SIG-M5 (cell line): ENCODE measurements around the gene KRT24.
A peak's percentile ranks its signal among the peaks of the same experiment; 100 is the strongest.

ENCODE experiments used
- DNase-seq: peaks from one replicate; lab custom pipeline; 2025; lab: John Stamatoyannopoulos, UW

Gene KRT24

DNA sequence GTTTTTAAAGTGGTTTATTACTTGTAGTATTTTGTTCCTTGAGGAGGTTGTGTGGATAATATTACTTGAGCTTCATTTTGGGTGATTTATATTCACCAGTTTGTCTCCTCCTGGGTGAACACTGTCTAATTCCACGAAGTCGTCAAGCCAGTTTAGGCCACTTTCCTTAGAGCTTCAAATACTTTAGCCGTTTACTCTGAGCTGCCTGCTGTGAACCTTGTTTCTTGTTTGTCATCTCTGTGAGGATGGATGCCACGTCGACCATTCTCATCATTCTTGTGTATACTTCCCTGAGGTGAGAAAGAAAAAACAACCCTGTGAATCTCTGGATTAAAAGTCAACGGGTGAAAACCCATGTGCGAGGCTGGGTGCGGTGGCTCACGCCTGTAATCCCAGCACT is 9.0 kb downstream of the KRT24 start:
- no peak for DNase-seq

DNA sequence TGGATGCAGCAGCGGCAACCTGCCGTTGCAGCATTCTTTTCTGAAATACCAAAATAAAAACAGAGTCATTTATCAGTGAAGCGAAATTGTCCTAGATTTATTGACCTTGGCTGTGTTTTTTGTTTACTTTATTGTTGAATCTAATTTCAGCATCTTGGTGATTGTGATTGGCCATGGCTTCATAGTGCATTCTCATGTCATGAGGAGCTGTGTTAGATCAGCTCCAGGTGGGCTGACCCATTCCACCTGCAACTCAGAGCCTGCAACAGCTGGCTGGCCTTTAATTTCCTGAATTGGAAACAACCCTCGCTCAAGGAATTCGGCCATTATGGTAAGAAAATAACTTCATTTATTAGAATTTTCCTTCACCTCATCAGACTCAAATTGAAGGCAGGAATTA is 16.4 kb downstream of the KRT24 start:
- DNase-seq, result no peak

DNA sequence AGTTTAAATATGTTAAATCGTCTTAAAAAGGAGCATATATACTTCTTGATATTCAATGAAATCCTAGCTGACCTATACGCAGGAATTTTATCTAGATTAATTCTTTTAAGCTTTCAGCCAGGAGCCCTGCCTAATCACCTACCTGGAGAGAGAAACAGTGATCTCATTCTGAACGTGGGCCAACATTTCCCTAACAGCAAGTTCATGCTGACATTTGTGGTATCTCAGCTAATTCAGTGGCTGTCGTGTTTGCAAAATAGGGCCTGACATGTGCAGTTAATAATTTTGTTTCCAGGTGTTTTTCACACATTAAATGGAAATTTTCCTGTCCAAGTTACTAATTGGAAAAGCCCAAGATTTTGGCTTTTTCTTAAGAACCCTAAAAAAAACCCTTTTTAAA is 17.4 kb downstream of the KRT24 start:
- DNase-seq, result no peak

DNA sequence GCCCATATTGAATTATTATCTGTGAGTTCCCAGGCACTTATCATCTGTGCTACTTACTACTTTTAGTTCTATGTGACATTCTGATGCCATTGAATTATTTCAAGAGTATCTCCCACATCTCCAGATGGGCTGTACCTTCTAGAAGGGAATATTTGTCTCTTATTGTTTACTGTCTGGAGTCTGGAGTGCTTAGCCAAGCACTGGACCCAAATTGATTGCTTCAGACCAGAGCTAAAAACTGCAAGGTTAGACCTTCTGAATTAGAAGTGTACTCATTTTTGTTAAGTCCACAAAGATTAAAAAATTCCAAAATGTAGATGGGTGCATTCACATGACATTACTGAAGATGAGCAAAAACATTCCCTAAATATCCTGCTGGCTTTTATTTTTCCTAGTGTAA is 22.6 kb downstream of the KRT24 start:
- no peak for DNase-seq

DNA sequence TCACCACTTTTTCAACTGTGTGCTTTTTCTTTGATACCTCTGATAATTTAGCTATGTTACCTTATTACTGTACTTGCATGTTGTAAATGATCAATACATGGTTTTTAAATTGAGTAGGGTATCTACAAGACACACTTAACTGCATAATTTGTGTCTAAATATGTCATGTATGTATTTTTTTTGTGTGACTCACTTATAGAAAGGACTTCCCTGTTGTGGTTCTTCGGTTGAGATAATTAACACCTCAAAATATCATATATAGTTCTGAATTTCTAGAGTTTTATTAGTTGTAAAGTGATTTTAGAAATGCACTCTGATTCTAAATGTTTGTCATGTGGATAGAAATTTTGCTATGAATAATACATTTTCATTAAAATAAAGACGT is 24.0 kb downstream of the KRT24 start:
- no peak for DNase-seq

DNA sequence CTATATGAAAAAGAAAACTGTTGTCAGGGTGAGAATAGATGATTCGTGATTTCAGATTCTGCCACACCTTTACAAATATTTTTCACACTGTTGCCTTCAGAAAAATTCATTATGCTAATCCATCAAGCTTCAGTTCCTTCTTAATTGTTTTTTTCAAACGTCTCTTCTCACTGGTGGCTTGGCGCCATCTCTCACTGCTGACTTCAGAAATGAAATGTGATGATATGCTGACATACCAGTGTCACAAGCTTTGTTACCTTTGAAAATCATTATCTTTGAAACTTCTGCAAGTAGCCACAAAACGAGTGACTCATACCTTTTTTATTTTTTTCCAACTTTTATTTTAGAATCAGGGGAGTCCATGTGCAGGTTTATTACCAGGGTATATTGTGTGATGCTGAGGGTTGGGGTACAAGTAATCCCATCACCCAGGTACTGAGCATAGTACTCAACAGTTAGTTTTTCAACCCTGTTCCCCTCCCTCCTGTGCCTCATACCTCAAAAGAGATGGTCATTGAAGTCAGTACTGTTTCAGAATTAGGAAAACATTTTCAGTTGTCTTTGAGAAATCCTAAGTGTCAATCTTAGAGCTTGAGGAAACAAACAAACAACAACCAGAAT is 24.5 kb downstream of the KRT24 start:
- DNase-seq, result no peak

DNA sequence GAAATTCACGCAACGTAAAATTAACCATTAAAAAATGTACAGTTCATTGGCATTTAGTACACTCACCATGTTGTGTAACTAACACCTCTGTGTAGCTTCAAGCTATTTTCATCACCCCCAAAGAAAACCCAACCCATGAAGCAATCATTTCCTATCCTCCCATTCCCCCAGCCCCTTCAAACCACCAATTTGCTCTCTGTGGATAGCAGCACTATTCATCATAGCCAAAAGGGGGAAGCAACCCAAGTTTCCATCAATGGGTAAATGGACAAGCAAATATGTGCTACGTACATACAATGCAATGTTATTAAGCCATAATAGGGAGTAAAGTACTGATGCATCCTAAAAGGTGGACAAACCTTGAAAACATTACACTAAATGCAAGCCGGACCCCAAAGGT is 27.6 kb downstream of the KRT24 start:
- peak; percentile 31 for DNase-seq

DNA sequence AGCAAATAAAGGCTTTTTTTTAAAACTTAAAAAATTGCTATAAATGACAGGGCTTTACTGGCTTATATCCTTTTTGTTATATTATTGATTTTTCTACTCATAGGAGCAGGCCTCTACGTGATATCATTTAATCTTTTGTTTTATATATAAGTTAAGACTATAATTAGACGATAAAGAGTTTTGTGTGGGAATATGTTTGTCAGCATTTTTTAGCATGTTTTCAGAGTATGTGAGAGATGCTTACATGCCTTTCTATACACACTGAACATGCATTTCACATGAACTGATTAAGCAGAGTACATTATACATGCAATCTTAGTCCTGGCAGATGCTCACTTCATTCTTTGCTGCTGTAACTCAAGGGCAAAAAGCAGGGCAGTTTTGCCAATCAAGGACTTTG is 30.9 kb downstream of the KRT24 start:
- no peak for DNase-seq

DNA sequence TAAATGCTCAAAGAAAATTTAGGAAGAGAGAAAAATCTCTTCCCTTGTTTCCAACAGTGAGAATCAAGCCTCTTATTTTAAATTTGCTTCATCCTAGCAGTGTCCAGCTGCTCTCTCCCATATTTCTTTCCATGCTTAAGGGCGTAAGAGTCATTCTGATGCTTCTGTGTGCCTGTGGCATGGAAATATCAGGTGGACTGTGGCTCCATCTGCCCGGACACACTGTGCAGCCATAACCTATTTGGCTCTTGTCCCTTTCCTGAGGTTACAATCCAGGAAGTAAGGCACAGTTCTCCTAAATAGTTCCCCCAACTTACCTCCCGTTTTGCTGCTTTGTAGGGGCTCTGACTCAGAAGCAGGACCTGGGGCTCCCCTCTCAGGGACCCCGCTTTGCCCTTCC is 32.3 kb downstream of the KRT24 start:
- DNase-seq, result no peak

DNA sequence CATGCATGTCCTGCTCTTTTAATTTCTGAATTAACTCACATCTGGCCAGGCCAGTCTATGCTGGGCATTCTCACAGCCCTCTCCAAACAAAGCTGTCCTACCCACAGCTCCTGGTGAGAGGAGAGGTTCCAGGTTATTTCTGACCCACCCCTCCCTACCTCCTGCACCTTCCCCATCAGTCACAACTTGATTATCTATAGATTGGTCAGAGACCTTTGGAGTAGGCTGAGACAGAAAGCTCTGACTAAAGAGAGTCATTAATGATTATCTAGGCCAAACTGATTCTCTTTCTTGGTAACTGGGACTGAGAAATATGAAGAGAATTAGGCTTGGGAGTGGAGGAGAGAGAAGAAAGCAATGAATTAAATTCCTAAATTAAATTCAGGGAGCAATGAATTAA is 37.2 kb downstream of the KRT24 start:
- DNase-seq, result no peak

DNA sequence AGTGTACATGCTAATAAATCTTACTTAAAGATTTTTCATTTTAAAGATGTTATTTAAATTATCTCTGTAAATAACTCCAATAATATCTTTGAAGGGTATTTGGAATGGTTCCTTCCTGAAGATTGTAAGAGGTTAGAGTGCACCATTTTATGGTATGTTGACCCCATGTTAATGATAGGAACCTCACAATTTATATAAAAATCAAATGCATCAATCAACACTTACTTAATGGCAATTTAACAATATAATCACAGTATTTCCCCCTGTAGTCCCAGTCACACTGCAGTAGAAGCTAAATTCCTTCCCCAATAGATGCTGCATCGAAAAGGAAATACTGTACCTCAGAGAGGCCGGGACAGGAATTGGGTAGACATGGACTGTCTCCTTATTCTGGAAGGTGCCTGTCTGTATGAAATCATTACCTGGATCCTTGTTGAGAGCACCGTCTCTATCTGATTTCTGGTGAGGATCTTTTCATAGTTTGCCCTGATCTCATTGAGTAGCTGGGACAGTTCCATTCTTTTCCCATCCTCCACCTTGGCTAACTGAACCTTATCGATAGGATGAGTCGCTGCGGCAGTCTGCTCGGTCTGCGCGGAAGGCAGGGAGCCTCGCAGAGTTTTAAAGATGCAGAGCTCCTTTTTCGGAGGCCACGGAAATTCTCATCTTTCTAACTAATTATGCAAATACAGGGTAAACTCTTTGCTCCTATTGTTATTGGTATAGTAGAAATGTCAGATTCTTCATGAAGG is 38.8 kb downstream of the KRT24 start, which contains the start of gene KRT222:
Gene KRT222, minus strand, starts transcription at position 596 of the 752 bp plus-strand sequence. Its CDS starts 78 bp downstream, at position 518.
- no peak for DNase-seq

DNA sequence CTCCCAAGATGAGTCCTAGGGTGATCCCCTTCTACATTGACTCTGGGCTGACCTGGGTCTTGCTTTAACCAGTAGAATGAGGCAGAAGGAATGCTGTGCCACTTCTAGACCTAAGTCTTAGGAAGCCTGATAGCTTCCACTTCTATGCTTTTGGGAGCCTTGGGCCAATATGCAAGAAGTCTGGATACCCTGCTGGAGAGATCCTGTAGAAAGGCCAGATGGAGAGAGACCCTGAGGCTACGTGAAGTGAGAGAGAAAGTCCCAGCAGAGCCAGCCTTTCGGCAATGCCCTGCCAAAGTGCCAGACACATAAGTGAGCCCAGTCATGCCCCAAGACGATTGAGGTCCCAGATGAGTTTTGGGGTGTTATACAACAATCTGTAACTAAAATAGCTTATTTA is 40.3 kb downstream of the KRT24 start:
- no peak for DNase-seq

DNA sequence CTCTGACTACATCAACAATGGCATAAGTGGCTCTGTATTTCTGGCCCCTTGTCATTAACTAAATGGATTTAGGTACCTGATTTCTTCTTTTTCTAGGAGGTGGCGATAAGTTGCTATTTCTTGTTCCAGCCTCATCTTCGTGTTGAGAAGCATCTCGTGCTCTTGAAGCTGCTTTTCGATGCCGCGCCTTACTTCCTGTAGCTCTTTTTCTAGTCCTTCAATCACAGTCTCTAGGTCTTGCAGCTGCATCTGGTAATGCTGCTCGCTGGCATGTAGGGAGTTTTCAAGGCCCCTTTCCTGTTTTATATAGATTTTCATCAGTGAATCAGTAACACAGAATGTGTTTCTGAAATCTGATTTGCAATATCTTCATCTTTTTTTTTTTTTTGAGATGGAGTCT is 43.6 kb downstream of the KRT24 start:
- no peak for DNase-seq

DNA sequence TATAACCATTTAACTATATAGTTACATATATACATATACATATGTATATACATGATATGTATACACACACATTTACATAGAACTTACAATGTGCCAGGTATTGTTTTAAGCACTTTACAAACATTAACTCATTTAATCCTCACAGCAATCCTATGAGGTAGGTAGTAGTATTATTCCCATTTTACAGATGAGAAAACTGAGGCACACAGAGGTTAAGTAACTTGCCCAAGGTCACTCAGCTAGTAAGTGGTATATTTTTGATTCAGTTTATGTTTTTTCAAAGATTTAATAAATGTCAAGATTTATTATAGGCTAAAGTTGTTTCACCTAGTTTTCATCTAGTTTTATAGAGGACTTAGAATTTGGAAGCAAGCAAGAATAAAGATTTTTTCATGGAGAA is 45.2 kb downstream of the KRT24 start:
- no peak for DNase-seq

DNA sequence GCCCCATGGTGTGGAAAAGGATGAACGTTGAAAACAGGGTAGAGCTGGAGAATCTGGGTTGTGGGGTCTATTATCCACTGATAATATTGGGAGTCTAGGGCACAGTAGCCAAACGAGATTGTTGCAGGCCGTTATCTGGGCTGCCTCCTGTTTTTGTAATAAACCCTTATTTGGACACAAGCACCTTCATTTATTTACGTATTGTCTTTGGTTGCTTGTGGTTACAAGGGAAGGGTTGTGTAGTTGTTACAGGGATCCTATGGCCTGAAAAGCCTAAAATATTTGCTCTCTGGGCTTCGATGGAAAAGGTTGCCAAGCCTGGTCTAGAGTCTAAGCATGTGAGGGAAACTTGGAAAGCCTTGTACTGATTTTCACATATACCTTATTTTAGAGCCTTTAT is 51.6 kb downstream of the KRT24 start:
- no peak for DNase-seq

DNA sequence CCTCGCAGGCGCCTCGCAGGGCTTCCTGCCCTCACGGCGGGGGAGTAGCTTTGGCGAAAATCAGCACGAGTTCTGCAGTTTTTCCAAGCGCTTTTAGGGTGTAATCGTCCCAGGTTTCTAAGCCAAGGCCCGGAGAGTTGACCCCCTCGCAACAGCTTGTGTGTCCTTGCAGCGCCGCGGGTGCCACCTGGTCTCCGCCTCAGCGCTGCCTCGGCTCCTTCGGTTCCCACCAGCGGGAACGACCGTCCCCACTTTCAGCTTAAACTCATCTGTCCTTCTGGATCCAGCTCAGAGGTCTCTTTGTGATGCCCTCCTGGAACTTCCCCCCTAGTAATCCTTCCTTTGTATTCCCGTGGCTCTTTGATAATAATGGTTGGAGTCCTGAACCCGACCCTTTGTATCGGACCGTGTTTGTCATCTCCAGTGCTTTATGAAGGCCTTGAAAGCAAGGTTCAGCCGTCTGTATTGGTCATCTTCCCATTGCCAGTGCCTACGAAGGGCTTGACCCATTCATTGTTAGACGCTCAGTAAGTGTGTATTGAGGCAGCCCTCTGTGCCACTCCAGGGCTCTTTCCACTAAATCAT is 55.1 kb downstream of the KRT24 start:
- DNase-seq, result no peak
